UCSD-AML1 (cell line): ENCODE measurements around the gene SLC6A6.

Experiments used
- DNase-seq: peaks from one replicate; lab custom pipeline; 2025; ENCODE audit not compliant: unreplicated experiment; lab: John Stamatoyannopoulos, UW

Gene SLC6A6

DNA sequence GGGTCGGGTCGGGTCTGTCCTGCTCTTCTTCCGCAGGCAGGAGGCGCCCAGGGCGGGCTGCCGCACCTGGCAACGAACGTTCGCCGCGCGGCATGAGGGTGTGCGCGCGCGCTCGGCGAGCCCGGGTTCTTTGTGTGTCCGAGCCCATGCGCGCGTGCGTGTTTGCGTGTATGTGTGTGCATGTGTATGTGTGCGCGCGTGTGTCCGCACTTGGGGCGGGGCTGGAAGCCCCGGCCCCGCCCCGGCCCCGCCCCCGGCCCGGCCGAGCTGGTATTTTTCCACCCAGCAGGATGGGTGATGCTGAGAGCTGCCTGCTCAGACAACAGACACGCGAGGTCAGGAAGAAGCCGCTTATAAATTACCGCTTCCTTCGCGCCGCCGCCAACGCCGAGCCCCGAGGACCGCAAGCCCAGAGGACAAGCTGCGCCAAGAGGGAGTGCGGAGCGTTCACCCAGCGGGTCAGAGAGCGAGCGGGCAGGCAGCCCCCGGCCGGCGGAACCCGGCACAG is at the start of gene SLC6A6:
Gene SLC6A6, plus strand, starts transcription at position 303 of the 508 bp plus-strand sequence. CDS start 41,029 bp downstream, outside the sequence.
- DNase-seq, result peak; percentile 92

DNA sequence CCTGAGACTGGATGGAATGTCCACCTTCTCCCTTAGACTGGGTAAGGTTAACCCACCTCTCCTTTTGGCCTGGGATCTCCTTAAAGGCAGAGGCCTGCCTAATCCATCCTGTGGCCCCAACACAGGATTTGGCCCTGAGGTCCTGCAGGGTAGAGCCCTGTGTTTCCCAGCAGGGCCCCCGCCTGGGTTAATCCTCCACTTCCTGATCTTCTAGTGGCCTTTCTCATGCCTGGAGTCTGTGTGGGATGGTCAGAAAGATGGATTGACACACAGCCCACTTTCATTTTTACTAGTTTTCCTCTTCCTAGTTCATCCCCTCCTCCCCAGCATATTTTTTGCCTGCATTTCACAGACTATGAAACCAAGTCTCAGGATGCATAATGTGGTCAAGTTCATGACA is 48.9 kb upstream of the SLC6A6 start:
- DNase-seq, result no peak

DNA sequence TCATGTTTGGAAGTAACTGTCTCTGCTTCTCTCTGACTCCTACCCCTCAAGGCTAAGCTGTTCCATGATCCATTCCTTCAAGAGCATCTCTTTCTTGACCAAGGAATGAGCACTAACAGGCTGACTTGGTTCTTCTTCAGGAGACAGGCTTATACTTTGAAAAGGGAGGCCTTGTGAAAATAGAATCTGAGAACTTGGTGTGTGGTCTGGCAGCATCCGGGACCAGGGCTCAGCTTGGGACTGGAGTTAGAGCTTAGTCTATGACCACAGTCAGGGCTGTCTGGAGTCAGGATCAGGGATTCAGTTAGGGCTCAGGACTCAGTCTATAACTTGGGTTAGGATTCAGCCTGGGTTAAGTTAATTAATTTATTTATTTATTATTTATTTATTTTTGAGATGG is 44.9 kb upstream of the SLC6A6 start:
- no peak for DNase-seq

DNA sequence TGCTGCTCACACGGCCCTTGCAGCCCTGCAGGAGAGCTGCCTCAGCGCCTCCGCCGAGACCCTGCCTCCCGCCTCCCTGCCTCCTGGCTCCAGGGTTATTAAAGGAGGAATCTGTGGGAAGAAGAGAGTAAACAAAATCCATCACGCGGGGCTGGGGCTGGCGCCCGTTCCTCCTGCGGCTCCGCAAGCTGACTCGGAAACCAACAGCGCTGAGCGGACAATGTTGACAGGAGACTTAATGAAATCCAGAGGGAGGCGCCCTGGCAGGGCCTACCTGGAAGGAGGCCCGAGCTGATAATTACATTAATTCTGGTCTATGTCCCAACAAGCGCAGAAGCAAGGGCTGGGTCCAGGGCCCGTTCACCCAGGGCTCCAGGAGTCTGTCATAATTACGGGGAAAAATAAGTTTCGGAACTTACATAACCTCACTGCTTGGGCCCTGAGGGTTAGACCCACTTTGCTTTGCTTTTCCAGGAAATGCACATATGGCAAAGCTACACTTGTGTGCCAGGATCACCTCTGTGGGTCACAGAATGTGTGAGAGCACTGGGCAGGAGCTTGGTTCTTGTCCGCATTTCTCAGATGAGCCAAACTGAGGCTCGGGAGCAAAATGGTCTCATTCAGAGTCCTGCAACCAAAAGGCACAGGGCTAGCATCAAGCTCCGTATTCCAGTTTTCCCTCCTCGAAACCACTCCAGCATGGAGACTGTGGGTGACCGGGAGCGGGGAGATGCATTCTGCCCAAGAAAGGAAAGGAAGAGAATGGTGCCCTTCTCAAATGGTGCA is 43.8 kb upstream of the SLC6A6 start:
- no peak for DNase-seq

DNA sequence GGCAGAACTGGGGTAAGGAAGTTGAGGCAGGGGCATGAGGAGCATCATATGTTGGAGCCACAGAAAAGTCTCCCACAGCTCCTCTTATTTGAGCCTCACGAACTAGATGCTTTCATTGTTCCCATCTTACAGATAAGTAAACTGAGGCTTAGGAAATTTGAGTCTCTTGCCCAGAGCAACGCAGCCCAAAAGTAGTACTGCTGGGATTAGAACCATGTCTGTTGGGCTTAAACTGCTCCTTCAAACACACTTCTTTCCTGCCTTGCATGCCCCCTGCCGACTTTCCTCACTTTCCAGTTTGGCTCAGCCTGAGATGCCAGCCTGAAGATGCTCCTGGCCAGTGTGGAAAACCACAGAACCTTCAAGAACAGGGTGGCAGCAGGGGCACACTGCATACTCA is 43.1 kb upstream of the SLC6A6 start:
- no peak for DNase-seq

DNA sequence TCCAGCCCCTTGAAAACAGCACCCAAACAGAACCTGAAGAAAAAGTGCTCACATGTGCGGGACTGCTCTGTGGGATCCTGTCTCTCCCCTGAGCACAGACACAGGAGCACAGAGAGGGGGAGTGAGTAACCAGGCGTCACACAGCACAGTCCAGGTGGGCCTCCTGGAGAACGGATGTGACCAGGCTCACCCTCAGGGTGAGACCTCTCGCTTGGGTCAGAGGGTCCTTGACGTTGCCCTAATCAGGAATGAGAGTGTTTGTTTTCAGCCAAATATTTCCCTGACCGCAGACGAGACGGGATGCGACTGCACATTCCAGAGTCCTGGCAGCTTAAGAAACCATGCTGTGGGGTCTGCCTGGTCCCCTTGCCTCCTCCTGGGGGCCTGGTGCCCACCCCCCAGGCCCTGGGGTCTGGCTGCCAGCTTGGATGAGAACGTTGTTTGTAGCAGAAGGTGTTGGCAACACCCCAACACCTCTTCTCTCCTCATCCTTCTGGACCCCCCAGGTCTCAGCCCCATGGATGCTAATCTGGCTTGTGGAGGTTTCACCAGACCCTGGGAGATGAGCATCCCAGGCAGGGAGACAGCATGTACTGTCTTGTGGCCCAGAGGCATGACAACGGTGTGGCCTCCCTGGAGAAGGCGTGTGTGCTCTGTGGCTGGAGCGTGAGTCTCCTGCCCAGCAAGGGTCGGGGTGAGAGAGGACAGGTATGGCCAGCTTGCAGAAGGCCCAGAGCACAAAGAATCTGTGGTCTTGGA is 42.1 kb upstream of the SLC6A6 start:
- DNase-seq, result no peak

DNA sequence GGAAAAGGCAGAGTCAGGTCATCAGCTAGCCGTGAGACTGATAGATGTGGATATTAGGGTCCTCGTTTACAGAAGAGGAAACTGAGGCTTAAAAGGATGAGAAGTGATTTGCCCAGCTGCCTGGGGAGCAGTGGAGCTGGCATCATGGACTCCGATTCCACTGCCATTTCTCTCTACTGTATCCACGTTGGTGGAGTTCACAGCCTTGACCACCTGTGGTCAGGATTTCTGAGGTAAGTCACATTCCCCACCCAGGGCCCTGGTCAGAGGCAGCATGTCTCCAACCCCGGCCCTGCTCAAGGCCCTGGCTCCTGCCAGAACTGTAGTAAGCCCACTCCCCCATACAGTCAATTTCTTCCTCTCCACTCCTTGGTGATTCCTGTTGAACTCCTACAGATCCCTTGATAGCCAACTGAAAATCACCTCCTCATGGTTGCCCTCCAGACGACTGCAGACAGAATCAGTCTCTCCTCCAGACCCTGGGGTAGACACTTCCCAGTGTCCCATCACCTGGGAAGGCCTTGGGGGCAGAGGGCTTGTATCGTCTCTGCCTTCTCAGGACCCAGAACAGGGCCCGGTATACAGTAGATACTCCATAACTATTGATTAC is 41.2 kb upstream of the SLC6A6 start:
- no peak for DNase-seq

DNA sequence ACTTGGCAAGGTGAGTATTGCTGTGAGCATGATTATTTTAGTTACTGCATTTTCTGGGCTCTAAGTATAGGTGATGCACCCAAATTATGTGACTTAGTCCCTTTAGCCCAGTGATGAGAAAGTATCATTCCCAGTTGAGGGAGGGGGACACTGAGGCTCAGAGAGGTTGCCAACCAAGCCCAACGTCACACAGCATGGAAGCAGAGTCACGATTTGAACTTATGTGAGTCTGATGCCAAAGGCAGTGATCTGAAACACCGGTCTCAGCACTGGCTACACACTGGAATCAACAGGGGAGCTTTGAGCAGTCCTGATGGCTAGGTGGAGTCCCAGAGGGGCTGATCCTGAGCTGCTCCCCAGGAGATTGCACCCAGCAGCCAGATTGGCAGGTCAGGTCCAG is 39.5 kb upstream of the SLC6A6 start:
- DNase-seq, result no peak

DNA sequence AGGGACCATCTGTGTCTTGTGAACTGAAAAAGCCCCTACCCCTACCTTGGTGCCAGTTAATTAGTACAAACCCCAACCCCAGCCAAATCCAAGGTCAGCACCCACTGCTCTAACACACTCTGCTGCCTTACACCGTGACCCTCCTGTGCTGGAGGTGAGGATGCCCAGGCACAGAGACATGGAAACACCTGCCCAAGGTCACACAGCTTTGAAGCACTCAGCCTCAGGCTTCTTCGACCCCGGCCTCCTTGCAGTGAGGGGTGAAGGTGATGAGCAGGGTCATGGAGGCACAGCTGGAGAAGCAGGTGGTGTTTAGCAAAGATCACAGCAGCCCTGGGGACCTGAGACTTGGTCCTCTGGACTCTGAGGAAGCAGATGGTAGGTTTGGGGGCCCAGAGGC is 39.0 kb upstream of the SLC6A6 start:
- DNase-seq, result no peak

DNA sequence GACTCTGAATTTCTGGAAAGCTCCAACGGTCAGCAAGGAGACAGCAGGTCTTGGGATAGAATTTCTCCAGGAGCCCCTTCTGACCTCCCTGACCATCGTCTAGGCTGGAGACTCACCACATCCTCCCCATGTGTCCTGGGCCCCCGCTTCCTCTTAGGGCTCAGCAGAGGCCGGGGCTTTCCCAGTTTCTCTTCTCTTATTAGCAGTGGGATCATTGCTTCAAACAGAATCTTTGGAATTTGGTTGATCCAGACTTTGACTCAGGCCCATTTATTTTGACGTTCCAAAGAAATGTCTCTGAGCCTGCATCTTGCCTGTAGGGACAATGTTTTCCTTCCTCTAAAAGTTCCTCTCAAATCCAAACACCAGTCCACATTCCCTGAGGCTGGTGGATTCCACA is 38.4 kb upstream of the SLC6A6 start:
- peak; percentile 31 for DNase-seq

DNA sequence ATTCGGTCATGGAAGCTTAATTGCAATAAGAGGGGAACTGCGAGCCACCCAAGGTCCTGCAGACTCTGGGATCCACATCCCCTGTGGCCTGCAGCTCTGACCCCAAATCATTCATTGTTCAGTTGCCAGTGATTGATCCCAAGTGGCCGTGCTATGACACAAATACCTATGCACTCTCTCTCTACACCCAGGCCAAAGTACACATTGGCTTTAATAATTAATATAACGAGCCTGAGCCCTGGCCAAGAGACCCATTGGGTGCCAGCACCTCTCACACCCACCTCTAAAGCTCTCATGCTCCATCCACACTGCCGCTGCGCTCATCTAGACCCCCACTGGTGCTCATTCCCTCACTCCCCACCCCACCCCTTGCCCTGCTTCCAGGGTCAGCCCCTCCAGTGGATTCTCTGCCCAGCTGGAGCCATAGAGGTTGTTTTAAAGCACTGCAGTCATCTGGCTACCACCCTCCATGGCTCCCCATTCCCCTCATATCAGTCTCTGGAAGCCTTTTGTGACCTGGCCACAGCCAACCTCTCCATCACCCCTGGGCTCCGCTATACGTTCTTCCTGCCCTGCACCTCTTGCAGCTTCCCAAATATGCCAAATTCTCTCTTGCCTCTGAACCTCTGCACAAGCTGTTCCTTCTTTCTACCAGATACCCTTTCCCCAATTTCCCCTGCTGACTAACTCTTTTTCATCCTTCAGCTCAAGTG is 37.7 kb upstream of the SLC6A6 start:
- DNase-seq, result no peak

DNA sequence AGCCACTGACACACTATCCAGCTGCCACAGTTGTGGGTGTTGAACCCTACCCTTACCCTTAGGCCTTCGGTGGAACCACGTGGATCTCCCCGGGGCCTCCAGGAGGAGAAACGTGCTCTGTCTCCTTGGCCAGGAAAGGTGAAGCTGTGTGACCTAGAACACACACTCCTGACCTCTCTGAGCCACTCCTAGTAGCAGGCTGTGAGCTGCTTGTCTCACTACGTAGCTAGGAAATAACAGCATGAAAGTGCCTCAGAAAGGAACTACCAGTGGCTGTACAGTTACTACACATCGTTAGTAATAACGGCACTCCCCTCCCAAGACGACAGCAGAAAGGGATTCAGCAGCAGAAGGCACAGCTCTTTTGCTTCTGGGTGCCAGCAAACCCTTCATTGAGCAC is 36.2 kb upstream of the SLC6A6 start:
- no peak for DNase-seq

DNA sequence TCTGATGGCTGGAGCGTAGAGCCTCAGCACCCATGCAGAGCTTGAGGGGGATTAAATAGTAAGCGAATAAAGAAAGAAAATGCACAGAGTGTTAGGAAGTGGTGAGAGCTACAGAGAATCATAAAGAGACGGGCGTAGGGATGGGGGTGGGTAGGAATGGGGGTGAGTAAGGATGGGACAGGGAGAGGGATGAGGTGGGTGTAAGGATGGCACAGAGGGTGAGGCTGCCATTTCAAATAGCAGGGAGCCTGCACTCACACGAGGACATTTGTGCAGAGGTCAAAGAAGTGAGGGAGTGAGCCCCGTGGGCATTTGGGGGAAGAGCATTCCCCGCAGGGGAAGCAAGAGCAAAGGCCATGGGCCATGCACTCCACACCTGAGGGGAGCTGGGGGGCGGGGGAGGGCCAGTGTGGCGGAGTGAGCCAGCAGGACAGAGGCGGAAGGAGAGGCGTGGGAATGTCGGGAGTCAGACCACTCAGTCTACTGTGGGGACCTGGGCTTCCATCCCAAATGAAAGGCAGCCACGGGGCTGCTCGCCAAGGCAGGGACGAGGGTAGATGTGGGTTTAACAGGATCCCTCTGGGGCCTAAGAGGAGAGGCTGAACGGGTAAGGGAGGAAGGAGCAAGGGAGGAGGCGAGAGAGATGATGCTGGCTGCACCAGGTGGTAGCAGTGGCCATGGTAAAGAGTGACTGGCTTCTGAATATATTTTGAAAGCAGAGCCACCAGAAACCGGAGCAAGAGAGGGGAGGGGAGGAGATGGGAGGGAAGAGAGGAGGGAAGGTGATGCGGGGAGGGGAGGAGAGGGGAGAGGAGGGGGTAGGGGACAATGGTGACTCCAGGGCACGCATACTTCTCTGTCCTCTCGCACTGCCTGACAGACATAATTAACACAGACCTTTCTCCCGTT is 35.2 kb upstream of the SLC6A6 start:
- DNase-seq, result no peak

DNA sequence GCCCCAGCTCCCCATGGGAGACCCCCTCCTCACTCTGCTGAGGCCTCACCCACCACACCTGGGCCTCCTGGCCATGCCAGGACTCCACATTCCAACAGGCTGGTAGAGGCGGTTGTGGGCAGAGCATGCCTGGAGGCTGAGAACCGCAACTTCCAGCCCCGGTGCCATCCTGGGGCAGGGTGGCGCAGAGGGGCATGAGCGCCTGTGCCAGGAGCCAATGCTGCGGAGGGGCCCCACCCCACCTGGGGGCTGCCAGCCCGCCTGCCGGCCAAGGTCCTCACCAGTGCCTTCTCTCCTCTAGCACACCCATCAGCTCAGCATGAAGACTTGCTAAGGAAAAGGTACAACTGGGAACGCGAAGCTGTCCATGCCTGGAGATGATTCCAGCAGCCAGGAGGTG is 34.3 kb upstream of the SLC6A6 start:
- DNase-seq, result no peak

DNA sequence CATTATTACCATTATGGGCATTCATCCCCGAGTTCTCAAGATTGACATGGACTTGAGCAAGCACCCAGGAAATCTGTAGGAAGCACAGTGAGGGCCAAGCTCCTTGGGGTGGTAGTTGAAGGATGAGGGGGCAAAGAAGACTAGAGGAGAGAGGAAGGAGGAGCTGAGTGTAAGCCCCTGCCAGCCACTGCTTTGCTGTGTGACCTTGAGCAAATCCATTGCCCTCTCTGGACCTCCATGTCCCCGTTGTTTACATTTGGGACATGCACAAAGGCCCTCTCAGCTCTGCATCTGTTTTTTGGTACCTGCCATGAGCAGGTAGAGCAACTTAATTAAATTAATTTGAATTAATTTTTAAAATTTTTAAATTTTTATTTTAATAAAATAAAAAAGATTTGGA is 33.5 kb upstream of the SLC6A6 start:
- DNase-seq, result no peak

DNA sequence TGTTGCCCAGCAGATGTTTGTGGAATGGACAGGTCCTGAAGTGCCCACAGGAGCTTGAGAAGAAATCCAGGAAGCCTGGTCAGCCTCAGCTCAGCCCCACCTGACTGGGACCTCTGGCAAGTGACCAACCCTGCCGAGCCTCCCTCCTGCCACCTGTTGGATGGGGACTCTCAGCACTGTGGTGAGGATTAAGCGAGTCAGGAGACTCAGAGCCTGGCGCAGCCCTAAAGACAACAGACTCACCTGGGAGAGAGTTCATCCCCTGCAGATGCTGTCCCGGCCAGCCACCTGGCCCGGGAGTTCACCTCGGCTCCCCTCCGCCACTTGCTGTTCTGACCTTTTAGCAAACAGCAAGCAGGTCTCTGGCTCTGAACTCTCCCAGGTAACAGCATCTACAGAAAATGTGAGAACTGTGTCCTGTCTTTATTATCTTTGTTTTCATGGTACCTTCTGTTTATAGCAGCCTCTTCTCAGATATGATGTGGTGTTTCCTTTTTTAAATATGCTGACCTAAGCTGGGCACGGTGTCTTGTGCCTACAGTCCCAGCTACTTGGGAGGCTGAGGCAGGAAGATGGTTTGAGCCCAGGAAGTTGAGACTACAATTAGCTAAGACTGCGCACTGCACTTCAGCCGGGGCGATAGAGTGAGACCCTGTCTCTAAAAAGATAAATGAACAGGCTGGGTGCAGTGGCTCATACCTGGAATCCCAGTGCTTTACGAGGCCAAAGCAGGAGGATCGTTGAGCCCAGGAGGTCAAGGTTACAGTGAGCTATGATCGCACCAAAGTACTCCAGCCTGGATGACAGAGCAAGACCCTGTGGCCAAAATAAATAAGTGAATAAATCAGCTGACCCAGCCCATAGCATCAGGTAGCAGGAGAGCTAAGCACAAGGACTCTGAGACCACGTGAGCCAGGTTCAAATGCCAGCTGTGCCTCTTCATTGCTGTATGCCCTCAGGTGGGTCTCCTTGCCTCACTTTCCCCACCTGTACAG is 32.4 kb upstream of the SLC6A6 start:
- DNase-seq, result no peak

DNA sequence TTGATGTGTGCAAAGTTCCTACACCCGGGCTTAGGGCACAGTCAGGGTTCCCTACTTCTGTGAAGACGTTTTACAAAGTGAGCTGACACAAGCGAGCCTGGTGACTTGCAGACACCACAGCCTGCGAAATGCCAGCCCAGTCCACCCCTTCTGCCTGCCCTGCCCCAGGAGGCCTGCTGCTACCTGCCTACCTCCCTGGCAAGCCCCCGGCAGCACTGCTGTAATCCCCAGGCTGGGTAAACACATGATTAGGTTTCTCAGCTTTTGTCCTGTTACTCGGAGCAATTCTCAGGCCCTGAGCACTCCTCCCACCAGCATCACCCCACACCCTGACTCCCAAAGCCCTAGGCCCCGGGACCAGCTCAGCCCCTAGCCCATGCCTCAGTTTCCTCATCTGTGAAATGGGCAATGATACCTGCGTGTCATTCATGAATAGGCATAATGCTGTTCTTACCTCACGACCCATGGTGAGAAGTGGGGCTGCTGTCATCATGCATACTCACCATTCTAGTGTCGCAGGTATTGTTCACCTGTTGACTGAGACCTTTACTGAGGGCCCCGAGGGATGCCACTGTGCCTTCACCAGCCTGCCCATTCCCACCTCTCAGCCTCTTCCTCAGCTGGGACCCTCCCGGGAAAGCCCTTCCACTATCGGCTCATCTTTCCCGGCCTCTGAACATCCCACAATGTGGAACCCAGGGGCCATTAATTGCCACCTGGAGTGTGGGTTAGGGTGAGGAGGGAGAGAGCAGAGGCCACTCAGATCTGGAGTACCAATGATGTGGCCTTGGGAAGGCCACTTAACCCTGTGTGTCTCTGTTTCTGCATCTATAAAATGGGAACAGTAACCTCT is 31.5 kb upstream of the SLC6A6 start:
- no peak for DNase-seq
